Common myeloid progenitor, CD34-positive (primary cell): ENCODE measurements around the gene S100A12.

Source experiments
- CTCF ChIA-PET: fragments of 350-600 bp; sonication (Branson Sonifier 250); formaldehyde crosslinking; loops from one replicate; lab custom pipeline; 2021; ENCODE audit warnings: antibody characterized with exemption; lab: Charles Lee
- POLR2A ChIA-PET: fragments of 350-600 bp; sonication (Branson Sonifier 250); formaldehyde crosslinking; loops from one replicate; lab custom pipeline; 2021; ENCODE audit warnings: antibody characterized with exemption; lab: Charles Lee
- DNase-seq, 3 donors: peaks; one replicate each; pipeline versions ENCODE4 v3.0.0 to v3.0.0-alpha.2; 2013
- H3K27ac ChIP-seq, 2 experiments: 1 replicate in 1 of 2; 2 replicates in 1 of 2; pipeline ENCODE4 v1.7.0; 2013; ENCODE audit warnings: inconsistent platforms in 2 of 2, low read length in 2 of 2, mild to moderate bottlenecking in 2 of 2, low read depth in 1 of 2, moderate library complexity in 1 of 2; ENCODE audit not compliant: severe bottlenecking in 2 of 2, insufficient read depth in 1 of 2, poor library complexity in 1 of 2
- H3K27me3 ChIP-seq, 5 experiments: replicated peaks in 2 of 5; 1 replicate in 3 of 5; 2 replicates in 2 of 5; pipeline versions ENCODE4 v1.6.1 to v1.7.0; 2013; ENCODE audit warnings: low read length in 4 of 5, mild to moderate bottlenecking in 2 of 5, moderate library complexity in 2 of 5, inconsistent platforms in 1 of 5; ENCODE audit not compliant: insufficient read depth in 5 of 5, control insufficient read depth in 4 of 5
- H3K36me3 ChIP-seq, 4 experiments: 1 replicate in 2 of 4; 2 replicates in 2 of 4; pipeline versions ENCODE4 v1.6.1 to v1.7.0; 2013; ENCODE audit warnings: low read length in 3 of 4, control low read depth in 1 of 4, mild to moderate bottlenecking in 1 of 4; ENCODE audit not compliant: control insufficient read depth in 4 of 4, insufficient read depth in 4 of 4
- H3K4me1 ChIP-seq, 4 experiments: 1 replicate in 3 of 4; 2 replicates in 1 of 4; pipeline versions ENCODE4 v1.6.1 to v1.7.1; 2013; ENCODE audit warnings: low read length in 3 of 4, mild to moderate bottlenecking in 3 of 4, control low read depth in 1 of 4, inconsistent platforms in 1 of 4, moderate library complexity in 1 of 4; ENCODE audit not compliant: control insufficient read depth in 4 of 4, insufficient read depth in 4 of 4; ENCODE audit errors: control extremely low read depth in 1 of 4
- H3K4me3 ChIP-seq, 7 experiments: 1 replicate in 4 of 7; 2 replicates in 3 of 7; pipeline versions ENCODE4 v1.5.1 to v1.7.0; 2013; ENCODE audit warnings: mild to moderate bottlenecking in 7 of 7, low read length in 6 of 7, moderate library complexity in 6 of 7, inconsistent platforms in 2 of 7, low read depth in 2 of 7, control low read depth in 1 of 7; ENCODE audit not compliant: insufficient read depth in 4 of 7, control insufficient read depth in 1 of 7; ENCODE audit errors: extremely low read depth in 1 of 7
- H3K9me3 ChIP-seq, 5 experiments: 1 replicate in 4 of 5; 2 replicates in 1 of 5; pipeline versions ENCODE4 v1.6.1 to v1.7.1; 2013; ENCODE audit warnings: low read length in 4 of 5, mild to moderate bottlenecking in 2 of 5, inconsistent platforms in 1 of 5, low read depth in 1 of 5, moderate library complexity in 1 of 5; ENCODE audit not compliant: control insufficient read depth in 4 of 5, insufficient read depth in 2 of 5; ENCODE audit errors: control extremely low read depth in 1 of 5
- WGBS: methylation state at CpG from one replicate; pipeline ENCODE4 v1.1.5; 2013; ENCODE audit not compliant: insufficient coverage; 5-methylcytosine and 5-hydroxymethylcytosine counted together

S100A12 gene

GRCh38 chr1:153397051-153397923, 21.9 kb upstream of the S100A12 start:
- POLR2A ChIA-PET, result interaction anchor here (0.7 kb wide), 1 partner anchor 35 kb away, joined by 3 read pairs; no protein-coding TSS in a partner anchor
- H3K36me3 ChIP-seq, result no peaks in the 10 kb centered on the region
- no peak overlapping the region for H3K4me3 ChIP-seq
- CTCF ChIA-PET, result interaction anchor here (1.3 to 2.1 kb wide), 2 partner anchors 21 to 41 kb away, joined by 3 to 4 read pairs; partner anchors contain the start of gene S100A12
- peaks cover 0 to 3% (median 0%) of the 10 kb centered on the region in 4 experiments for H3K4me1 ChIP-seq
- no peak for DNase-seq
- H3K27me3 ChIP-seq, result peaks cover 0 to 3% (median 0%) of the 10 kb centered on the region in 5 experiments
- WGBS, result over 99% methylated on average over 17 of the region's 19 CpGs
- H3K9me3 ChIP-seq, result no peaks in the 10 kb centered on the region
- no peak overlapping the region for H3K27ac ChIP-seq

- H3K4me1 ChIP-seq, result peaks cover 0 to 4% (median 1%) of the 10 kb centered on the region in 4 experiments
- ChIA-PET CTCF (interaction anchor here (1.1 to 2.1 kb wide), 5 partner anchors 10 to 52 kb away, joined by 3 to 4 read pairs (median 4); partner anchors contain the start of gene S100A12), POLR2A (no interaction called here)
- WGBS, result 100% methylated on average over 6 of the region's 6 CpGs
- no peaks in the 10 kb centered on the region for H3K27me3 ChIP-seq
- DNase-seq, result no peak
- no peak overlapping the region for H3K27ac ChIP-seq
- no peak overlapping the region for H3K4me3 ChIP-seq
- H3K9me3 ChIP-seq, result no peaks in the 10 kb centered on the region
- H3K36me3 ChIP-seq, result no peaks in the 10 kb centered on the region
Measured at GRCh38 chr1:153396461-153396860, 21.0 kb upstream of the S100A12 start.

GRCh38 chr1:153395776-153396175, 20.4 kb upstream of the S100A12 start:
- 87% methylated on average over 3 of the region's 6 CpGs for WGBS
- Histone ChIP-seq H3K27me3 (no peaks in the 10 kb centered on the region), H3K4me1 (peaks cover 0 to 11% (median 6%) of the 10 kb centered on the region in 4 experiments), H3K4me3 (no peak overlapping the region), H3K9me3 (no peaks in the 10 kb centered on the region), H3K36me3 (no peaks in the 10 kb centered on the region), H3K27ac (no peak overlapping the region)
- ChIA-PET CTCF (interaction anchor here (1.1 to 2.1 kb wide), 4 partner anchors 11 to 52 kb away, joined by 4 read pairs; no protein-coding TSS in a partner anchor), POLR2A (interaction anchor here (0.7 kb wide), 1 partner anchor 12 kb away, joined by 3 read pairs; no protein-coding TSS in a partner anchor)
- DNase-seq, result no peak

GRCh38 chr1:153395136-153395685, 19.8 kb upstream of the S100A12 start:
- ChIA-PET POLR2A (interaction anchor here (0.7 kb wide), 1 partner anchor 13 kb away, joined by 3 read pairs; no protein-coding TSS in a partner anchor), CTCF (interaction anchor here (1.3 to 2.0 kb wide), 2 partner anchors 11 to 51 kb away, joined by 4 read pairs; no protein-coding TSS in a partner anchor)
- Histone ChIP-seq H3K27me3 (no peaks in the 10 kb centered on the region), H3K27ac (no peak overlapping the region), H3K4me1 (peaks cover 0 to 17% (median 12%) of the 10 kb centered on the region in 4 experiments), H3K4me3 (no peak overlapping the region), H3K36me3 (no peaks in the 10 kb centered on the region), H3K9me3 (no peaks in the 10 kb centered on the region)
- no peak for DNase-seq
- WGBS, result 81% methylated on average over 6 of the region's 7 CpGs

GRCh38 chr1:153394391-153394790, 19.0 kb upstream of the S100A12 start:
- H3K27me3 ChIP-seq, result no peaks in the 10 kb centered on the region
- CTCF ChIA-PET, result no interaction called here
- H3K4me3 ChIP-seq, result no peak overlapping the region
- POLR2A ChIA-PET, result no interaction called here
- WGBS, result 91% methylated on average over 3 of the region's 5 CpGs
- no peaks in the 10 kb centered on the region for H3K9me3 ChIP-seq
- no peak for DNase-seq
- no peak overlapping the region for H3K27ac ChIP-seq
- H3K36me3 ChIP-seq, result no peaks in the 10 kb centered on the region
- peaks cover 0 to 25% (median 16%) of the 10 kb centered on the region in 4 experiments for H3K4me1 ChIP-seq

- peaks cover 0 to 26% (median 16%) of the 10 kb centered on the region in 4 experiments for H3K4me1 ChIP-seq
- 95% methylated on average over 6 of the region's 6 CpGs for WGBS
- H3K4me3 ChIP-seq, result no peak overlapping the region
Measured at GRCh38 chr1:153393926-153394325, 18.5 kb upstream of the S100A12 start.

More at GRCh38 chr1:153393926-153394325, 18.5 kb upstream of the S100A12 start:
- CTCF ChIA-PET, result no interaction called here
- no peaks in the 10 kb centered on the region for H3K36me3 ChIP-seq
- no peaks in the 10 kb centered on the region for H3K27me3 ChIP-seq
- POLR2A ChIA-PET, result no interaction called here
- no peak for DNase-seq
- H3K9me3 ChIP-seq, result no peaks in the 10 kb centered on the region
- no peak overlapping the region for H3K27ac ChIP-seq
